ENCODE measurements around the gene NETO2.

GRCh38 chr16:47150067-47150466 is 6.3 kb upstream of the NETO2 start:
- TF ChIP-seq ZNF24 (tag by site-specific recombination; IDR thresholded peaks at IDR 0.05), result no peak
- no peak for TF ChIP-seq CTCF (tag by site-specific recombination; IDR thresholded peaks at IDR 0.05)
- TF ChIP-seq ZXDB (tag by site-specific recombination; IDR thresholded peaks at IDR 0.05), result no peak
- no peak for TF ChIP-seq ATF2 (tag by site-specific recombination; IDR thresholded peaks at IDR 0.05; ENCODE audit: low read depth)
- TF ChIP-seq ZNF366 (tag by site-specific recombination; conservative IDR thresholded peaks at IDR 0.05), result no peak
- no peak for TF ChIP-seq KLF10 (tag by site-specific recombination; IDR thresholded peaks at IDR 0.05)
- no peak for TF ChIP-seq SETDB1 (IDR thresholded peaks at IDR 0.05; ENCODE audit: insufficient read length, low read length)
- no peak for TF ChIP-seq ZNF155 (tag by site-specific recombination; IDR thresholded peaks at IDR 0.05)
